Stomach (tissue), 9 donors: ENCODE data around the gene CCL7. TPM values are rescaled to one million over a fixed set of nuclear protein-coding genes. Genes with fewer than 3 reads are reported as not detected.
A peak's percentile ranks its signal among the peaks of the same experiment; 100 is the strongest.

Source experiments
- DNase-seq, 2 donors: peaks; one replicate each; pipeline versions ENCODE4 v3.0.0 to v3.0.0-alpha.2; 2013 to 2019
- H3K27ac ChIP-seq, 5 donors: fragments of 200-600 bp in 4 of 5; sonication (generic) in 4 of 5; one replicate each; pipeline ENCODE4 v1.5.1; 2013 to 2019; ENCODE audit warnings: mild to moderate bottlenecking in 1 of 5, moderate library complexity in 1 of 5
- H3K27me3 ChIP-seq, 3 donors: fragments of 200-600 bp; sonication (generic); one replicate each; pipeline ENCODE4 v1.5.1; 2017 to 2019; ENCODE audit warnings: mixed run types in 1 of 3
- H3K36me3 ChIP-seq, 4 donors: fragments of 200-600 bp; sonication (generic); 1 replicate in 3 of 4; 2 replicates in 1 of 4; pipeline ENCODE4 v1.5.1; 2016 to 2019
- H3K4me1 ChIP-seq, 4 donors: fragments of 200-600 bp; sonication (generic); one replicate each; pipeline ENCODE4 v1.5.1; 2016 to 2019
- H3K4me3 ChIP-seq, 4 donors: fragments of 200-600 bp; sonication (generic) in 3 of 4; one replicate each; pipeline ENCODE4 v1.5.1; 2016 to 2019; ENCODE audit warnings: mild to moderate bottlenecking in 1 of 4
- H3K9me3 ChIP-seq, 4 donors: fragments of 200-600 bp; sonication (generic); one replicate each; pipeline ENCODE4 v1.5.1; 2016 to 2019
- CTCF ChIP-seq, 7 experiments: fragments of 450-650 bp in 4 of 7; fragments of 200-600 bp in 3 of 7; sonication (generic) in 3 of 7; IDR thresholded peaks; one replicate each; pipeline ENCODE4 v1.5.1; 2016 to 2019; ENCODE audit warnings: antibody characterized with exemption in 7 of 7, control low read depth in 2 of 7, mild to moderate bottlenecking in 1 of 7
- EP300 ChIP-seq: sonication (generic); formaldehyde crosslinking; IDR thresholded peaks from one replicate; pipeline ENCODE4 v1.6.1; 2017; ENCODE audit warnings: antibody characterized with exemption
- POLR2A ChIP-seq, 4 donors: fragments of 450-650 bp; IDR thresholded peaks; one replicate each; pipeline ENCODE4 v1.6.1; 2016; ENCODE audit warnings: antibody characterized with exemption in 4 of 4, control low read depth in 2 of 4, mild to moderate bottlenecking in 1 of 4, moderate library complexity in 1 of 4
- POLR2AphosphoS5 ChIP-seq, 3 donors: sonication (generic); formaldehyde crosslinking; IDR thresholded peaks; one replicate each; pipeline ENCODE4 v1.6.1; 2016; ENCODE audit warnings: antibody characterized with exemption in 3 of 3
- WGBS, 5 donors: extraction: QIAGEN DNeasy Blood & Tissue Kit in 3 of 5; methylation state at CpG; one replicate each; pipeline versions ENCODE4 v1.1.5 to v1.1.7; 2013 to 2018; 5-methylcytosine and 5-hydroxymethylcytosine counted together
- intact Hi-C: fragments of 100-400 bp; cut with DNase I; formaldehyde crosslinking; loops from one replicate; pipeline ENCODE4 v1.15.1; 2023; ENCODE audit warnings: low total_unique reads
- polyA plus RNA-seq, 3 donors: library from polyadenylated mRNA; stranded (reverse); fragments of 200-250 nt; gene quantifications; one replicate each; pipeline ENCODE4 v1.2.3, GENCODE V29; 2013
- total RNA-seq, 5 donors: library from RNA; depleted of rRNA; stranded (reverse); fragments of >200 nt; gene quantifications; one replicate each; pipeline versions ENCODE4 v1.1.0 to v1.2.3, GENCODE V29; 2014 to 2016
- donor health status: healthy with polysubstance abuse.
- donor health status: Bipolar disorder and iron deficiency.
- donor health status: healthy.

CCL7 gene
- total and polyA plus RNA-seq, 8 donors: not detected

GRCh38 chr17:34300652-34301370, 30.8 kb downstream of the CCL7 start:
- Histone ChIP-seq H3K36me3 (no peaks in the 10 kb centered on the region), H3K4me1 (peaks cover 0 to 4% (median 0%) of the 10 kb centered on the region in 4 donors), H3K27me3 (peaks cover 0 to 13% (median 0%) of the 10 kb centered on the region in 3 donors), H3K9me3 (no peaks in the 10 kb centered on the region), H3K4me3 (no peak overlapping the region), H3K27ac (peak overlapping the region in 2 of 5 donors; percentile 29 to 59)
- intact Hi-C loops: no loop called here
- WGBS, 5 donors: 56 to 76% (median 68%) methylated on average over 3 of the region's 3 CpGs
- peak in 1 of 2 donors; percentile 43 for DNase-seq
- no peak for TF ChIP-seq POLR2AphosphoS5 (IDR thresholded peaks at IDR 0.05)
- TF ChIP-seq CTCF (IDR thresholded peaks at IDR 0.05): no peak
- no peak for TF ChIP-seq EP300
- TF ChIP-seq POLR2A (IDR thresholded peaks at IDR 0.05): no peak

- Histone ChIP-seq H3K27ac (no peak overlapping the region), H3K9me3 (no peaks in the 10 kb centered on the region), H3K4me1 (peaks cover 0 to 12% (median 3%) of the 10 kb centered on the region in 4 donors), H3K4me3 (no peak overlapping the region), H3K36me3 (no peaks in the 10 kb centered on the region), H3K27me3 (peaks cover 0 to 13% (median 0%) of the 10 kb centered on the region in 3 donors)
- TF ChIP-seq EP300: no peak
- TF ChIP-seq CTCF (IDR thresholded peaks at IDR 0.05): no peak
- no peak for TF ChIP-seq POLR2A (IDR thresholded peaks at IDR 0.05)
- TF ChIP-seq POLR2AphosphoS5 (IDR thresholded peaks at IDR 0.05): no peak
- WGBS, 5 donors: 43 to 87% (median 70%) methylated on average over 2 of the region's 2 CpGs
- no peak for DNase-seq
- intact Hi-C loops: no loop called here
Observed at GRCh38 chr17:34301986-34302385, 32.0 kb downstream of the CCL7 start.

GRCh38 chr17:34302636-34303035, 32.6 kb downstream of the CCL7 start:
- H3K36me3 ChIP-seq: no peaks in the 10 kb centered on the region
- peaks cover 0 to 13% (median 0%) of the 10 kb centered on the region in 3 donors for H3K27me3 ChIP-seq
- no peaks in the 10 kb centered on the region for H3K9me3 ChIP-seq
- no peak overlapping the region for H3K27ac ChIP-seq
- no peak for DNase-seq
- no peak overlapping the region for H3K4me3 ChIP-seq
- H3K4me1 ChIP-seq: peaks cover 0 to 18% (median 3%) of the 10 kb centered on the region in 4 donors
- intact Hi-C loops: no loop called here
- 68 to 90% (median 82%) methylated on average over 1 of the region's 1 CpG for WGBS, 5 donors
- TF ChIP-seq POLR2A (IDR thresholded peaks at IDR 0.05): no peak
- TF ChIP-seq POLR2AphosphoS5 (IDR thresholded peaks at IDR 0.05): no peak
- TF ChIP-seq EP300: no peak
- no peak for TF ChIP-seq CTCF (IDR thresholded peaks at IDR 0.05)

GRCh38 chr17:34303606-34304005, 33.6 kb downstream of the CCL7 start:
- 42 to 69% (median 62%) methylated on average over 2 of the region's 2 CpGs for WGBS, 5 donors
- Histone ChIP-seq H3K36me3 (no peaks in the 10 kb centered on the region), H3K27ac (no peak overlapping the region), H3K9me3 (no peaks in the 10 kb centered on the region), H3K27me3 (peaks cover 0 to 9% (median 0%) of the 10 kb centered on the region in 3 donors), H3K4me1 (peaks cover 0 to 20% (median 5%) of the 10 kb centered on the region in 4 donors), H3K4me3 (no peak overlapping the region)
- TF ChIP-seq EP300 (no peak), POLR2AphosphoS5 (IDR thresholded peaks at IDR 0.05) (no peak), CTCF (IDR thresholded peaks at IDR 0.05) (no peak)
- intact Hi-C loops: no loop called here
- no peak for DNase-seq
